K562 (cell line): ENCODE data around the gene FAM219B. TPM values are rescaled to one million over a fixed set of nuclear protein-coding genes. Genes with fewer than 3 reads are reported as not detected.
A peak's percentile ranks its signal among the peaks of the same experiment; 100 is the strongest.

Source experiments
- ETV5 ChIP-seq: sonication (generic); formaldehyde crosslinking; IDR thresholded peaks from 2 replicates; pipeline ENCODE4 v1.4.0; 2020; ENCODE audit warnings: low read depth, mild to moderate bottlenecking, missing genetic modification reagents
- FOXP1 ChIP-seq: sonication (generic); formaldehyde crosslinking; IDR thresholded peaks from 2 replicates; pipeline ENCODE4 v1.8.0; 2022; ENCODE audit warnings: mild to moderate bottlenecking, missing genetic modification reagents
- MCM2 ChIP-seq: fragments of 450-650 bp; IDR thresholded peaks from 2 replicates; pipeline ENCODE4 v1.6.1; 2017; ENCODE audit warnings: low read depth, mild to moderate bottlenecking
- MCM5 ChIP-seq: fragments of 450-650 bp; IDR thresholded peaks from 2 replicates; pipeline ENCODE4 v1.6.1; 2016; ENCODE audit warnings: low read depth
- MXI1 ChIP-seq: IDR thresholded peaks from 2 replicates; pipeline ENCODE4 v1.6.1; 2011; ENCODE audit warnings: low read depth, mild to moderate bottlenecking, improper control_type of control experiment, low read length
- RBBP5 ChIP-seq: fragments of 200-600 bp; sonication (generic); IDR thresholded peaks from 2 replicates; pipeline ENCODE4 v1.6.1; 2012; ENCODE audit warnings: borderline replicate concordance, mild to moderate bottlenecking, low read length, control low read depth, inconsistent platforms; ENCODE audit not compliant: insufficient read depth, poor library complexity, severe bottlenecking
- RERE ChIP-seq: sonication (generic); formaldehyde crosslinking; IDR thresholded peaks from 2 replicates; pipeline ENCODE4 v1.8.0; 2023; ENCODE audit warnings: missing genetic modification reagents, mild to moderate bottlenecking, borderline replicate concordance
- RNF219 ChIP-seq: fragments of 250-450 bp; sonication (Bioruptor Pico); IDR thresholded peaks from 2 replicates; pipeline ENCODE4 v1.5.0; 2022; ENCODE audit warnings: mild to moderate bottlenecking
- SOX6 ChIP-seq: fragments of 450-650 bp; IDR thresholded peaks from 2 replicates; pipeline ENCODE4 v1.6.1; 2014; ENCODE audit warnings: mild to moderate bottlenecking
- TFAP4 ChIP-seq: sonication (generic); formaldehyde crosslinking; IDR thresholded peaks from 2 replicates; pipeline ENCODE4 v1.8.0; 2022; ENCODE audit warnings: missing genetic modification reagents, mild to moderate bottlenecking, moderate library complexity, borderline replicate concordance
- UBTF ChIP-seq, 2 experiments: IDR thresholded peaks; 2 replicates each; pipeline ENCODE4 v1.6.1; 2012; ENCODE audit warnings: improper control_type of control experiment in 2 of 2, low read depth in 2 of 2, low read length in 2 of 2, borderline replicate concordance in 1 of 2
- ZBTB34 ChIP-seq: fragments of 250-450 bp; sonication (Bioruptor Pico); IDR thresholded peaks from 2 replicates; pipeline ENCODE4 v1.8.0; 2021; ENCODE audit warnings: mild to moderate bottlenecking, moderate library complexity
- ZNF717 ChIP-seq: fragments of 250-450 bp; sonication (Bioruptor Pico); IDR thresholded peaks from 2 replicates; pipeline ENCODE4 v1.5.0; 2021
- ZNF75A ChIP-seq: fragments of 450-650 bp; formaldehyde crosslinking; IDR thresholded peaks from 2 replicates; pipeline ENCODE4 v1.4.0; 2020; ENCODE audit warnings: mild to moderate bottlenecking
- polyA plus RNA-seq, 8 experiments: library from polyadenylated mRNA; depleted of rRNA in 4 of 8; stranded (reverse) in 5 of 8; unstranded in 3 of 8; fragments of >200 nt; fragmentation: Nextera tagmentation in 2 of 8; fragmentation: Illumina TruSeq in 1 of 8; extraction: Ambion mirVana in 2 of 8; extraction: Trizol in 1 of 8; gene quantifications; 2 replicates each; pipeline versions ENCODE4 v1.2.1 to v1.2.3, GENCODE V29; 2011 to 2014; ENCODE audit warnings: inconsistent platforms in 1 of 8, missing spikeins in 1 of 8
- total RNA-seq, 7 experiments: library from RNA; depleted of rRNA in 6 of 7; stranded (reverse); fragments of >200 nt in 6 of 7; fragmentation: Illumina TruSeq in 2 of 7; extraction: Trizol in 2 of 7; gene quantifications; 2 replicates each; pipeline versions ENCODE4 v1.2.1 to v1.2.3, GENCODE V29; 2011 to 2021; ENCODE audit warnings: low replicate concordance in 1 of 7

Gene FAM219B
- total and polyA plus RNA-seq, 9 of the 15 experiments (the other 6 are each of a cell fraction or from before 2014, with no cell fraction given): 6.8 to 50.4 (median 29.4) TPM

GRCh38 chr15:74937590-74938371 is 31.1 kb upstream of the FAM219B start, which contains the start of gene COX5A (continued):
- TF ChIP-seq UBTF (IDR thresholded peaks at IDR 0.05; ENCODE audit: borderline replicate concordance in 1 of 2, low read depth in 2 of 2, low read length in 2 of 2) (peak; percentile 23 to 81; a peak in 2 of 4 replicates), SOX6 (peak; percentile 62; the same call in 1 of the 2 replicates), MXI1 (no peak; the same call in 1 of the 2 replicates), TFAP4 (CRISPR knock-in tag) (peak; percentile 89), RNF219 (CRISPR knock-in tag) (no peak), ZBTB34 (CRISPR knock-in tag) (no peak), ZNF717 (CRISPR knock-in tag) (no peak), RBBP5 (peak; percentile 97), FOXP1 (peak; percentile 92; the same call in 1 of the 2 replicates), MCM2 (no peak), RERE (CRISPR knock-in tag) (no peak), MCM5 (no peak), ZNF75A (CRISPR knock-in tag) (no peak), ETV5 (CRISPR knock-in tag) (0 out of 2 replicates have a peak, but pooled peaks have one; percentile 77)
